ENCODE results near the gene ABCA10.

GRCh38 chr17:69188796-69189195 lies 39.8 kb downstream of the ABCA10 start:
- TF ChIP-seq CTCF (IDR thresholded peaks at IDR 0.05), result no peak
- no peak for TF ChIP-seq POLR2A (IDR thresholded peaks at IDR 0.05)
